GM10266 (cell line): ENCODE results near the gene MARK2.

Experiments
- DNase-seq: peaks from one replicate; pipeline ENCODE4 v3.0.0; 2012; ENCODE audit errors: extremely low spot score
- TF ChIP-seq, protein P1 (sequence below): IDR thresholded peaks from 2 replicates; pipeline ENCODE4 v1.5.1; 2012; ENCODE audit warnings: mild to moderate bottlenecking, low read depth; ENCODE audit not compliant: control insufficient read depth, insufficient read depth; ENCODE audit errors: missing control alignments

MARK2 gene

DNA sequence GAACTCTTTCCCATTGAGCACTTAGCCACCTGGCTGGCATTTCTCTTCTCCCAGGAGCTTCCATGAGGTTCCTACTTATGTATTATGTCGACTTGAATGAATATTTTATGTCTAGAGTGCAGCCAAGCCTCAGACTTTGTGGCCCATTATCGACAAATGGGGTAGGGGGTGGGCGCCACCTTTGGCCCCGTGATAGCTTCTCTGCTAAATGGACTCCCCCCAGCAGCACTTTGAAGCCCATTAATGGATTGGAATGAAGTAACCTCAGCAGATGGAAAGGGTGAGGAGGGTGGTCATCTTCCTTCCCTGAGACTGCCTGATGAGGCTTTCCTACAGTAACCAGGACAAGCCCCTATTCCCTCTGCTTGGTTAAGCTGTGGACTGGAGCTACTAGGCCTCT lies 5.9 kb downstream of the MARK2 start:
- no peak for DNase-seq
- TF ChIP-seq, protein P1, sequence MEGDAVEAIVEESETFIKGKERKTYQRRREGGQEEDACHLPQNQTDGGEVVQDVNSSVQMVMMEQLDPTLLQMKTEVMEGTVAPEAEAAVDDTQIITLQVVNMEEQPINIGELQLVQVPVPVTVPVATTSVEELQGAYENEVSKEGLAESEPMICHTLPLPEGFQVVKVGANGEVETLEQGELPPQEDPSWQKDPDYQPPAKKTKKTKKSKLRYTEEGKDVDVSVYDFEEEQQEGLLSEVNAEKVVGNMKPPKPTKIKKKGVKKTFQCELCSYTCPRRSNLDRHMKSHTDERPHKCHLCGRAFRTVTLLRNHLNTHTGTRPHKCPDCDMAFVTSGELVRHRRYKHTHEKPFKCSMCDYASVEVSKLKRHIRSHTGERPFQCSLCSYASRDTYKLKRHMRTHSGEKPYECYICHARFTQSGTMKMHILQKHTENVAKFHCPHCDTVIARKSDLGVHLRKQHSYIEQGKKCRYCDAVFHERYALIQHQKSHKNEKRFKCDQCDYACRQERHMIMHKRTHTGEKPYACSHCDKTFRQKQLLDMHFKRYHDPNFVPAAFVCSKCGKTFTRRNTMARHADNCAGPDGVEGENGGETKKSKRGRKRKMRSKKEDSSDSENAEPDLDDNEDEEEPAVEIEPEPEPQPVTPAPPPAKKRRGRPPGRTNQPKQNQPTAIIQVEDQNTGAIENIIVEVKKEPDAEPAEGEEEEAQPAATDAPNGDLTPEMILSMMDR: no peak

DNA sequence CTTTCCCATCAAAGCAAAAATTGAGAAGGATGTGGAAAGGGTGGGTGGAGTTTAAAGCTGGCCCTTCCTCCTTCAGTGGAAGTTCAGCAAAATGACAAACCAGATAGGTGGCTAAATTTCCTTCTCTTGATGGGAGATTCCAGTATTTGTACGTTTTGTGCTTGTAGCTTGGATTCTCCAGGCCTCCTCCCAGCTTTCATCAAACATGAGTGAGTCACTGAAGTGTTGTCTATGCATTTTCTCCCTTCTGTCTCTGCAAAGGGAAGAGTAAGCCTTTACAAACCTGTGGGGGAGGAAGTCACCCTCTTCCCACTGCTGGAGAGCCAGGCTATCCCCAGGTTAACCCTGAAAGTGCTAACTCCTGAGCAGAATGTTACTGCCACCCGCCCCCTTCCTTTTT lies 6.4 kb downstream of the MARK2 start:
- DNase-seq: no peak

DNA sequence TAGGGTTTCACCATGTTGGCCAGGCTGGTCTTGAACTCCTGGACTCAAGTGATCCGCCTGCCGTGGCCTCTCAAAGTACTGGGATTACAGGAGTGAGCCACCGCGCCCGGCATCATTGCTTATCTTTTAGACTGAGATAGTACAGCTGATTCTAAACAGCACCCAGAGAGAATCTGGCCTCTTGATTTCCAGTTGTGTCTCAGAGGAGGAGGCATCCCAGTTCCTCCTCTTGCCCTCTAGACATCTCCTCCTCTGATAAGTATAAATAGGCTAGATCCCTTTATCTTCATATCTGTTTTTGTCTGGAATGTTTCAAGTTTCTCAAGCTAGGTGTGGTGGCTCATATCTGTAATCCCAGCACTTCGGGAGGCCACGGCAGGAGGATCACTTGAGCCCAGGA lies 7.0 kb downstream of the MARK2 start:
- DNase-seq: no peak
- TF ChIP-seq, protein P1: no peak

More for the DNA sequence above, 6.4 kb downstream of the MARK2 start:
- TF ChIP-seq, protein P1: no peak

DNA sequence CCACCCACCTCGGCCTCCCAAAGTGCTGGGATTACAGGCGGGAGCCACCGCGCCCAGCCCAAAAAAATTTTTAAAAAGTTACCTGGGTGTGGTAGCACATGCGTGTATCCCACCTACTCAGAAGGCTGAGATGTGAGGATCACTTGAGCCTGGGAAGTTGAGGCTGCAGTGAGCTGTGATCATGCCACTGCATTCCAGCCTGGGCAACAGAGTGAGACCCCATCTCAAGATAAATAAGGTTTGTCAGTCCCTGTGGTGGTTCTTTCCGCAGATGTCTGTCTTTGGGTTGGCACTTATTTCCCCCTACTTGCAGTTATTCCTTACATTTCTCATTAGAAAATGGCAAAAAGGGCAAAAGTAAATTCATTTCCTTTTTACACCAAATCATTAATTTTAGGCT lies 8.0 kb downstream of the MARK2 start:
- TF ChIP-seq, protein P1: no peak

DNA sequence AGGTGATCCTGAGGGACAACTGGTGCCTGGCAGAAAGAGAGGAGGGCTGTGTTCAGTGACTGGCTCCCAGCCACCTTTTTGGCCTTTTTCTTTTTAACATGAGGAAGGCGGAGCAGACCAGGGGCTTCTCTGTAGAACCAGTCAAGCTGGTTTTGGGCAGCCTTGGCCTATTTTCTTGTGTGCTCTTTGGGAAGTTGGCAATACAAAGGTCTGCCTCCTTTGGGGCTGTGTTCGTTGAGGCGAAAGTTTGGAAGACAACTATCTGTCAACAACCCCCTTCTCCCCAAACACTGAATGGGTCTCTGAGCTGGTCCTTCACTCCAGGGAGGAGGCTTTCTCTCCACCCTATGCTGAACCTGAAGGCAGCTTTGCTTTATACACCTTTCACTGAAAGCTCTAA lies 8.5 kb downstream of the MARK2 start:
- TF ChIP-seq, protein P1: no peak
- DNase-seq: no peak

More for the DNA sequence above, 8.0 kb downstream of the MARK2 start:
- DNase-seq: no peak

DNA sequence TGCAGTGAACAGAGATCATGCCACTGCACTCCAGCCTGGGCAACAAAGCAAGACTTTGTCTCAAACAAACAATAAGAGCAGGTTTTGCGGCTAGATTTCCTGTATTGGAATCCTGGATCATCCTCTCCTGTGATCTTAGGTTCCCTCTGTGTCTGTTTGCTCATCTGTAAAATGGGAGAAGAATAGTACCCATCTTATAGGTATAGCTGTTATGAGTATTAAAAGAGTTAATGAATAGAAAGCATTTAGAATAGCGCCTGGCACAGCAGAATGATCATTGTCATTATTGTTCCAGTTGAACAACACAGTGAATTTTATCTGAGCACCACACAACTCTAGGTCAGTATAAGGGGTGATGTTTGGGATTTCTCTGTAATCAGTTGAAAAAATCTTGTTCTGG lies 10.8 kb downstream of the MARK2 start:
- DNase-seq: no peak
- TF ChIP-seq, protein P1: no peak

DNA sequence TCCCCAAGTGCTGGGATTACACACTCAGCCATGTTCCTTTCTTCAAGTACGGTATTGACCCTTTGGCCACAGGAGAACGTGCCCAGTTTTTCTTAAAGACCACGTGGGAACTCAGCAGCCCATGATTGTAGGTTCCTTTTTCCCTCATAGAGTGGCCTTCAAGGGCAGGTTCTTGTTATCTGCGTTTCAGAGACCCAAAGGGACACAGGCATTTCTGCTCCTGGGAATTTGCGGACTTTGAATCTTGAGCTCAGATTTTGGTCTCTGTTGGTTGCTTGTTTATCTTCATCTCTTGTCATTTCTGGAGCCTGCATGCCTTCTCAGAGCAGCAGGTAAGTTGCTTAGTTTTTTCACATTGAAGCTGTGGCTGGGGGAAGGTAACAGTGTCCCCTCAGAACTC lies 12.0 kb downstream of the MARK2 start:
- TF ChIP-seq, protein P1: no peak
- no peak for DNase-seq
